Fibroblast of the conjunctiva (primary cell): ENCODE measurements around the gene CAMTA2.
"Not testable (repeated sequence)": the region's sequence is repeated elsewhere in the genome, so short reads cannot be mapped to it uniquely, and the experiment has no call there.

ENCODE experiments used
- DNase-seq: peaks from one replicate; pipeline ENCODE4 v3.0.0-alpha.2; 2010; ENCODE audit warnings: low read depth

Gene CAMTA2

DNA sequence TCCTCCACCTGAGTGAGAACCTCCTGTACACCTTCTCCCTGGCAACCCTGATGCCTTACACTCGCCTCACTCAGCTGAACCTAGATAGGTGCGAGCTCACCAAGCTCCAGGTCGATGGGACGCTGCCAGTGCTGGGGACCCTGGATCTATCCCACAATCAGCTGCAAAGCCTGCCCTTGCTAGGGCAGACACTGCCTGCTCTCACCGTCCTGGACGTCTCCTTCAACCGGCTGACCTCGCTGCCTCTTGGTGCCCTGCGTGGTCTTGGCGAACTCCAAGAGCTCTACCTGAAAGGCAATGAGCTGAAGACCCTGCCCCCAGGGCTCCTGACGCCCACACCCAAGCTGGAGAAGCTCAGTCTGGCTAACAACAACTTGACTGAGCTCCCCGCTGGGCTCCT, 54.7 kb downstream of the CAMTA2 start:
- DNase-seq, result no peak

DNA sequence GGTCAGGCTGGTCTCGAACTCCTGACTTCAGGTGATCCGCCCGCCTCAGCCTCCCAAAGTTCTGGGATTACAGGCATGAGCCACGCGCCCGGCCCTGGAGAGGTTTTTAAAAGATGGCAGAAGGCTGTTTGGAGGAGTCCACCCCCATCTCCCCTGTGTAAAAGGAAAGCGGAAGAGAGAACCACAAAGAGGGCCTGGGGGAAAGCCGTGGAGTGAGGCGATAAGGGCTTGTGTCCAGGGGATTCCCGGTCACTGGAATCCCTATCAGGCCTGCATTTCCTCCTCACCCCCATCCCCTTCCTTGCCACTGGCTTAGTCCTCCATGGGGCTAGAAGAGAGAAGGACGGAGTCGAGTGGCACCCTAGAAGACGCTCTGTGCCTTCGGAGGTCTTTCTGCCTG, 55.5 kb downstream of the CAMTA2 start, which contains the start of gene GP1BA:
TSS of gene GP1BA (plus strand) at position 315 of the 400 bp plus-strand sequence. CDS start 328 bp downstream, outside the sequence.
- DNase-seq, result no peak

DNA sequence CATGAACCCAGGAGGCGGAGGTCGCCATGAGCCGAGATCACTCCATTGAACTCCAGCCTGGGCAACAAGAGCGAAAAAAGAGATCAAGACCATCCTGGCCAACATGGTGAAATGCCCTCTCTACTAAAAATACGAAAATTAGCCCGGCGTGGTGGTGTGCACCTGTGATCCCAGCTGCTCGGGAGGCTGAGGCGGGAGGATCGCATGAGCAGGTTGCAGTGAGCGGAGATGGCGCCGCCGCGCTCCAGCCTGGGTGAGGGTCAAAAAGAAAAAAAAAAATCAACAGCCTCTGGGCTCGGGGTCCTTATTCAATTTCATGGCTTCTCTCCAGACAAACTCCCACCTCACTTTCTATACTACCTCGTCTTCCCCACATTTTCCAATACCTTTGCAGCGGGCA, 58.6 kb downstream of the CAMTA2 start:
- DNase-seq, result no peak

DNA sequence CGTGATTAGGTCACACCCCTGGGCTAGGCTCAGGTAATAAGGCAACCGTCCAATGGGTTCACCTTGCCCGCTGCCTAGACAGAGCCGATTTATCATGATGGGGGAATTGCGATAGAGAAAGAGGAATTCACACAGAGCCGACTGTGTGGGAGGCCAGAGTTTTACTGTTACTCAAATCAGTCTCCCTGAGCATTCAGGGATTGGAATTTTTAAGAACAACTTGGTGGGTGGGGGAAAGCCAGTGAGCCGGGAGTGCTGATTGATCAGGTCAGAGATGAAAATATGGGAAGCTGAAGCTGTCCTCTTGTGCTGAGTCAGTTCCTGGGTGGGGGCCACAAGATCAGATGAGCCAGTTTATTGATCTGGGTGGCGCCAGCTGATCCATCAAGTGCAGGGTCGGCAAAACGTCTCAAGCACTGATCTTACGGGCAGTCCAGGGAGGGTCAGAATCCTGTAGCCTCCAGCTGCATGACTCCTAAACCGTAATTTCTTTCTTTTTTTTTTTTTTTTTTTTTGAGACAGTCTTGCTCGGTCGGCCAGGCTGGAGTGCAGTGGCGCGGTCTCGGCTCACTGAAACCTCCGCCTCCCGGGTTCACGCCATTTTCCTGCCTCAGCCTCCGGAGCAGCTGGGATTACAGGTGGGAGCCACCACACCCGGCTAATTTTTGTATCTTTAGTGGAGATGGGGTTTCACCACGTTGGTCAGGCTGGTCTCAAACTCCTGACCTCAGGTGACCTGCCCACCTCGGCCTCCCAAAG, 60.7 kb downstream of the CAMTA2 start:
- DNase-seq, result not testable (repeated sequence)

DNA sequence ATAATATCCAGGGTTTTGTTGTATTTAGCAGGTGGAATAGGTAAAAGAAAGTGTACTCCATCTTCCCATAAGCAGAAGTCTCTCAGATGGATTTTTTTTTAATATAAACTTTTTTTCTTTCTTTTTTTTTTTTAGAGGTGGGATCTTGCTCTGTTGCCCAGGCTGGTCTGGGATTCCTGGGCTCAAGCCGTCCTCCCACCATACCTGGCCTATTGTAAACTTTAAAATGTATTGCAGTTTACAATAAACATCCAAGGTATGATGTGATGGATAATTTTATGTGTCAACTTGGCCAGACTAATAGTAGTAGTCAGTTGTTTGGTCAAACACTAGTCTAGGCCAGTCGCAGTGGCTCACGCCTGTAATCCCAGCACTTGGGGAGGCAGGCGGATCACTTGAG, 66.2 kb downstream of the CAMTA2 start:
- DNase-seq, result no peak

DNA sequence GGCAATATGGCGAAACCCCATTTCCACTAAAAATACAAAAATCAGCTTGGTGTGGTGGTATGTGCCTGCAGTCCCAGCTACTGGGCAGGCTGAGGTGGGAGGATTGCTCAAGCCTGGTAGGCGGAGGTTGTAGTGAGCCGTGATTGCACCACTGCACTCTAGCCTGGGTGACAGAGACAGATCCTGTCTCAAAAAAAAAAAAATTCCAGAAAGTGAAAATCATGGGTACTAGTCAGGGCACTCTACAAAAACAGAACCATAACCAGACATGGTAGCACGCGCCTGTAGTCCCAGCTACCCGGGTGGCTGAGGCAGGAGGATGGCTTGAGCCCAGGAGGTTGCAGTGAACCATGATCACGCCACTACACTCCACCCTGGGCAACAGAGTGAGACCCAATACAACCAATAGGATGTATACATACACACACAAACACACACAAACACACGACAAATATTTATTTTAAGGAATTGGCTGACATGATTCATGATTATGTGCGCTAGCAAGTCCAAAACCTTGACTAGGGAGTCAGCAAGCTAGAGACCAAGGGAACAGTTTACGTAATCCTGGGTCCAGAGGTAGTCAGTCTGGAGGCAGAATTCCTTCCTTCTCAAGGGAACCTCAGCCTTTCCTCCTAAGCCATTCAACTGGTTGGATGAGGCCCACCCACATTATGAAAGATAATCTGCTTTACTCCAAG, 67.0 kb downstream of the CAMTA2 start:
- DNase-seq, result no peak

DNA sequence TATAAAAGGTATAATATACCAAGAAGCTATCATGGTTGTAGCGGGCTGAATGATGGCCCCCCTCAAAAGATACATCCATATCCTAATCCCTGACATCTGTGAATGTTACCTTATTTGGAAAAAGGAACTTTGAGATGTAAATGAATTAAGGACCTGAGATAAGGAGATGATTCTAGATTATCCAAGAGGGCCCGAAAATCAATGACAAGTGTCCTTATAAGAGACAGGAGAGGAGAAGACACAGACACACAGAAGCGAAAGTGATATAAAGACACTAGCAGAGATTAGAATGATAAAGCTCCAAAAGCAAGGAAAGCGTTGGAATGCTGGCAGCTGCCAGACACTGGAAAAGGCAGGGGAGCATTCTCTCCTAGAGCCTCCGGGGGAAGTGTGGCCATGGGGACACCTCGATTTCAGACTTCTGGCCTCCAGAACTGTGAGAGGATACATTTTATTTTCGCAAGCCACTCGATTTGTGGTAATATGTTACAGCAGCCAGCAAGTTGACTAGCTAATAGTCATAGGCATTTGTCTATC, 67.9 kb downstream of the CAMTA2 start:
- DNase-seq, result no peak
